Neural progenitor cell (in vitro differentiated cells): ENCODE results near the gene CDH13.

ENCODE experiments used
- CTCF ChIP-seq: fragments of 200-600 bp; sonication (generic); IDR thresholded peaks from 2 replicates; pipeline ENCODE4 v1.5.1; 2017; ENCODE audit warnings: antibody characterized with exemption, mild to moderate bottlenecking
- EZH2 ChIP-seq: fragments of 200-600 bp; sonication (generic); IDR thresholded peaks from 2 replicates; pipeline ENCODE4 v1.6.1; 2017; ENCODE audit warnings: antibody characterized with exemption, mild to moderate bottlenecking, moderate library complexity

GRCh38 chr16:83539736-83540490 is 913.1 kb downstream of the CDH13 start:
- TF ChIP-seq EZH2 (no peak), CTCF (no peak)
